NCI-H526 (cell line): Measurements from ENCODE around the gene COX19.
"Not testable (repeated sequence)": the region's sequence is repeated elsewhere in the genome, so short reads cannot be mapped to it uniquely, and the experiment has no call there.

Experiments
- DNase-seq, 2 experiments: peaks; one replicate each; lab custom pipeline; 2025; lab: John Stamatoyannopoulos, UW

Gene COX19

GRCh38 chr7:945147-945555, 30.2 kb downstream of the COX19 start:
- no peak for DNase-seq

- DNase-seq, result no peak
These were observed 30.6 kb downstream of the COX19 start for GRCh38 chr7:944744-945143.

GRCh38 chr7:943793-944192, 31.6 kb downstream of the COX19 start:
- DNase-seq, result not testable (repeated sequence)

- no peak for DNase-seq
These were observed 34.5 kb downstream of the COX19 start for GRCh38 chr7:940599-941408.

- DNase-seq, result no peak
These were observed 35.5 kb downstream of the COX19 start for GRCh38 chr7:939843-940242.

GRCh38 chr7:938546-939185, 36.7 kb downstream of the COX19 start:
- no peak for DNase-seq

GRCh38 chr7:937856-938484, 37.4 kb downstream of the COX19 start:
- DNase-seq, result no peak

- DNase-seq, result no peak
These were observed 38.8 kb downstream of the COX19 start for GRCh38 chr7:936386-937054.

GRCh38 chr7:935874-936385, 39.4 kb downstream of the COX19 start:
- DNase-seq, result no peak

- peak in 1 of 2 experiments; percentile 39 for DNase-seq
These were observed 40.0 kb downstream of the COX19 start for GRCh38 chr7:935164-935873.

- no peak for DNase-seq
These were observed 40.7 kb downstream of the COX19 start for GRCh38 chr7:934469-935163.

GRCh38 chr7:932651-932975, 42.7 kb downstream of the COX19 start:
- DNase-seq, result no peak

- no peak for DNase-seq
These were observed 43.3 kb downstream of the COX19 start for GRCh38 chr7:931871-932650.

- no peak for DNase-seq
These were observed 44.2 kb downstream of the COX19 start for GRCh38 chr7:930975-931758.

GRCh38 chr7:929311-929711, 46.0 kb downstream of the COX19 start:
- no peak for DNase-seq

GRCh38 chr7:927031-927671, 48.2 kb downstream of the COX19 start:
- no peak for DNase-seq

GRCh38 chr7:926061-927030, 49.0 kb downstream of the COX19 start:
- DNase-seq, result peak in 1 of 2 experiments; percentile 61

- DNase-seq, result no peak
These were observed 49.7 kb downstream of the COX19 start for GRCh38 chr7:925601-926000.
